SH-SY5Y (cell line): ENCODE data around the gene SLC31A1.

ENCODE experiments used
- GATA2 ChIP-seq: IDR thresholded peaks from 2 replicates; pipeline ENCODE4 v1.6.1; 2011; ENCODE audit warnings: mild to moderate bottlenecking, low read depth, low read length
- GATA3 ChIP-seq: IDR thresholded peaks from 2 replicates; pipeline ENCODE4 v1.6.1; 2011; ENCODE audit warnings: low read depth, mild to moderate bottlenecking, low read length, moderate library complexity

GRCh38 chr9:113220467-113221002, 809 bp upstream of the SLC31A1 start:
- TF ChIP-seq GATA2 (no peak), GATA3 (no peak)
